ENCODE data around the gene SIGLEC7.

DNA sequence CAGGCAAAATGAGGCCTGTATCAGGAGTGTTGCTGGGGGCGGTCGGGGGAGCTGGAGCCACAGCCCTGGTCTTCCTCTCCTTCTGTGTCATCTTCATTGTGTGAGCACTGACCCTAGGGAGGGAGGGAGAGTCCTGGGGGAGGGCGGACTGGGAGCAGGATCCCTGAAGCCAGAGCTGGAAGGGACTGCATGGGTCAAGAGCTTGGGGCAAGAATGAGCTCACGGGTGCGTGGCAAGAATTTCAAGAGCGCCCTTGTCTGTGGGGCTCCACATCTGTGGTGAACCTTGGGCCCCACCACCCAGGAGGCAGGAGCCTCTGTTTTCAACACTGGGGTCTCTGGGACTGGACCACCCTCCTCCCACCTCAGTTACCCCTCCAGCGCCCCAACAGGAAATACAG lies 4.7 kb downstream of the SIGLEC7 start:
- TF ChIP-seq RAD21 (IDR thresholded peaks at IDR 0.05; ENCODE audit: insufficient read depth, low read depth, low read length) (no peak), CTCF (IDR thresholded peaks at IDR 0.05 in 2 of 3, conservative IDR thresholded peaks at IDR 0.05 in 1 of 3; ENCODE audit: control insufficient read depth in 2 of 3, extremely low read depth in 1 of 3, insufficient read depth in 1 of 3, low read depth in 3 of 3, low read length in 3 of 3) (no peak)

Data from GM12878 (cell line).